ENCODE results near the gene PRAMEF6.
A peak's percentile ranks its signal among the peaks of the same experiment; 100 is the strongest.
"Not testable (repeated sequence)": the region's sequence is repeated elsewhere in the genome, so short reads cannot be mapped to it uniquely, and the experiment has no call there.

The PRAMEF6 gene

DNA sequence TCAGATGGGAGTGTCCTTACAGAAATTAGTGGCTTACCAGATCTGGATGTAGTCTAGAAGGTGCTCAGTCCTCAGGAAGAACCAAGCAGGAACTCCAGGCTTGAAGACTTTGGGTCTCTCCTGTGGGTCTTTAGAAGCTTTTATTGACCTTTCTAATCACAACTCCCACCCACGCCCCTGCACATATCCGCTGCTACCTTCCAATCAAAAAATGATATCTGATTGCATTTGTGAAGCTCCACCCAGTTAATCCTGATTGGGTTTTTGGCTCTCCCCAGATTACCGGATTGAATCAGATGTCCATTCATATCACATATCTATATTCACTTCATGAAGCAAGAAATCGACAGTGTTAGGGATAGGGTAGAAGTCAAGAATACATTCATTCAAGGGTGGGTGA lies at the start of gene PRAMEF6:
Gene PRAMEF6 (minus strand): TSS at position 101 of the 400 bp plus-strand sequence. CDS start 5,062 bp downstream, outside the sequence.
- DNase-seq; intact Hi-C loops (cut with DNase I): not testable (repeated sequence)

DNA sequence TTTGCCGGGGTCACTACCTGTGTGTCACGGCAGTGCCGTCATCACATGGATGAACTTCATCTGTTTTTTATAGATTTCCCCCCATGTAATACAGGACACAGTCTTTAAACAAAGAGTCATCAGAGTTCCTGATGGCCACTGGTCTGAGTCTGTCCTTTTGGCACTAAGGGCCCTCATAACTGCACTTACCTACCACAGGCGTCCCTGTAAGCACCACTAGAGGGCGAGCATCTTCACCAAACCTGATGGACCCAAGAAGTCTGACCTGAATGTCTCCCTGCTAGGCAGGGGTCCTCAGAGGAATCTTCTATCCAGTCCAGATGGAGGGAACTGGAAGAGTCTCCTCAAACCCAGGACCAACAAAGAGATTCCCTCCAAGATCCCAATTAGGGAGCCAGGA lies 23.0 kb downstream of the PRAMEF6 start:
- DNase-seq; intact Hi-C loops (cut with DNase I): not testable (repeated sequence)

DNA sequence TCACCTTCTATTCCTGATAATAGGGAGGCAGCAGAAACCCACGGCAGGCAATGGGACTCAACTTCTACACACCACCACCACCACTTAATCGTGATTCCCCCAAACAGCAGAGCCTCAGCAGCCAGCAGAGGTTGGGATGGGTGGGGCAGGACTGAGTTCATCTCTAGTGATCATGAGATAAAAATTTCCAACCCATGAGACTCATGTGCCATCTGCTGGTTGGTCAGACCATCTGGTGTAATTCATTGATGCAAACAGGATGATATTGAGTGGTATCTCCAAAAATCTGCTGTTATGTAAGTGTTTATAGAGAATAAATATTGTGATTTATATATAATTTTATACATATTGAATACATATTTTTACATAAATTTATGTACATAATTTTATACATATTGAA lies 25.6 kb downstream of the PRAMEF6 start:
- peak in 1 of 10 donors; percentile 1 for DNase-seq
- intact Hi-C loops (cut with DNase I), result not testable (repeated sequence)

DNA sequence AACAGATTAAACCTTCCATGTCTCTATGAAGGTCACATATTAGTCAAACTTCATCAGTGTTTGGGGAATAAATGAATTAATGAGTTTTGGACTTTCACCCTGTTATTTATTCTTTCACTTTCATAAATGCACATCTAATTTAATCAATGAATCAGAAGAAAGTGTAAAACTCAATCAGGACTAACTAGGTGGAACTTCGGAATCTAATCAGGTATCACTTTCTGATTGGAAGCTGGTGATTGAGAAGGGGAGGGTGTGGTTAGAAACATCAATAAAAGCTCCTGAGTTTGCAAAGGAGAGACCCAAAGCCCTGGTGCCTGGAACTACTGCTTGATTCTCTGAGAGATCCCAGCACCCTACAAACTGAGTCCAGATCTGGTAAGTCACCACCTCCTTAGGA lies 31.1 kb downstream of the PRAMEF6 start, which contains the start of gene PRAMEF7:
Gene PRAMEF7 (plus strand): TSS at position 301 of the 400 bp plus-strand sequence. CDS start 1,083 bp downstream, outside the sequence.
- intact Hi-C loops (cut with DNase I); DNase-seq: not testable (repeated sequence)

DNA sequence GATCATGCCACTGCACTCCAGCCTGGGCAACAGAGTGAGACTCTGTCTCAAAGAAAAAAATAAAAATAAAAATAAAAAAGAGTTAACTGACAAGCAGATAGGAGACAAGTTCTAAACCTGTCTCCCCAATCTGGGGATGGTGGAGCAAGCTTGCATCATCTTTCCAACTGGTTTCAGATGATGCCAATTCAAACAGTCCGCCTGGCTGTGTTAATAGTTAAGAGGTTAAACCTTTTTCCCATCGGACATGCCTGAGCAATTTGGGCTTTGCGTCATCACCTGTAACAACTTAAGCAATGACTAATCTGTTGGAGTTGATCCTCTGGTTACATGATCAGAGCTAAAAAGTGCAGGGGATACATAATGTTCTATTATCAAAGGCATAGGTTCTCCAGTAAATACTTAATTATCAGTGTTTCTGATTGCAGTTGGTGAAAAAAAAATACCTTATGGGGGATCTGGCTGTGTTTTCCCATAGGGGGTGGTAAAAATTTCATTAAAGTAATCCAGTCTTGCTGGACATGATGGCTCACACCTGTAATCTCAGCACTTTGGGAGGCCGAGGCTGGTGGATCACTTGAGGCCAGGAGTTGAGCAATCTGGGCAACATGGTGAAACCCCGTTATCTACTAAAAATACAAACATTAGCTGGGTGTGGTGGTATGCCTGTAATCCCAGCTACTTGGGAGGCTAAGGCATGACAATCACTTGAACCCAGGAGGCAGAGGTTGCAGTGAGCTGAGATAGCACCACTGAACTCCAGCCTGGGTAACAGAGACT lies 43.4 kb downstream of the PRAMEF6 start:
- intact Hi-C loops (cut with DNase I); DNase-seq: not testable (repeated sequence)

DNA sequence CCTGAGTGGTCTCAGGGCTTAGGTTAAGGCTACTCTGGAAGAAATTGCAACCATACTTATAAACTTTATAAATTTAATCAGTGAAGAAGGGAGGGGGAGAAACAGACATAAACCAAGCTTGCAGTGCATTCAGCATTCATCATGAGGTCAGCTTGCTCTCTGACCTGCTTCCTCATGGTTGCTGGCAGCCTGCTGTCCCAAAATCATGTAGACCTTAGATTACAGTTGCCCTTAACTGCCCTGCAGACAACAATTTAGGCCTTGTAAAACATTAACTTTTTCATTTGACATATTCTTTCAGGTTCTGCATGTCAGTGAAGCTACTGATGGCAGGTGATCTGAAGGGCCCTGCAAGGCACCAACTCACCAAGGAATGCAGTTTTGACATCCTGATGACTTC lies 48.2 kb downstream of the PRAMEF6 start:
- DNase-seq; intact Hi-C loops (cut with DNase I): not testable (repeated sequence)

DNA sequence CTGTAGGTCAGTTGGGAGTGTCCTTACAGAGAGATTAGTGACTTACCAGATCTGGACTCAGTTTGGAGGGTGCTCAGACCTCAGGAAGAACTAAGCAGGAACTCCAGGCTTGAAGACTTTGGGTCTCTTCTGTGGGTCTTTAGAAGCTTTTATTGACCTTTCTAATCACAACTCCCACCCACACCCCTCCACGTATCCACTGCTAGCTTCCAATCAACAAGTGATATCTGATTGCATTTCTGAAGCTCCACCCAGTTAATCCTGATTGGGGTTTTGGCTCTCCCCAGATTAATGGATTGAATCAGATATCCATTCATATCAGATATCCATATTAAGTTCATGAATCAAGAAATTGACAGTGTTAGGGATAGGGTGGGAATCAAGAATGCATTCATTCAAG lies 49.2 kb downstream of the PRAMEF6 start, which contains the start of gene PRAMEF10:
Gene PRAMEF10 (minus strand): TSS at position 101 of the 400 bp plus-strand sequence. CDS start 2,423 bp downstream, outside the sequence.
- DNase-seq; intact Hi-C loops (cut with DNase I): not testable (repeated sequence)
